Loucy (cell line): Measurements from ENCODE around the gene CX3CR1.

Experiments used
- CTCF ChIP-seq: fragments of 200-600 bp; sonication (generic); conservative IDR thresholded peaks from 2 replicates; pipeline ENCODE4 v1.5.1; 2014; ENCODE audit warnings: mild to moderate bottlenecking, antibody characterized with exemption, low read length
- EZH2phosphoT487 ChIP-seq: fragments of 200-600 bp; IDR thresholded peaks from 2 replicates; pipeline ENCODE4 v1.6.1; 2018; ENCODE audit warnings: antibody characterized with exemption, mild to moderate bottlenecking, moderate library complexity, borderline replicate concordance

DNA sequence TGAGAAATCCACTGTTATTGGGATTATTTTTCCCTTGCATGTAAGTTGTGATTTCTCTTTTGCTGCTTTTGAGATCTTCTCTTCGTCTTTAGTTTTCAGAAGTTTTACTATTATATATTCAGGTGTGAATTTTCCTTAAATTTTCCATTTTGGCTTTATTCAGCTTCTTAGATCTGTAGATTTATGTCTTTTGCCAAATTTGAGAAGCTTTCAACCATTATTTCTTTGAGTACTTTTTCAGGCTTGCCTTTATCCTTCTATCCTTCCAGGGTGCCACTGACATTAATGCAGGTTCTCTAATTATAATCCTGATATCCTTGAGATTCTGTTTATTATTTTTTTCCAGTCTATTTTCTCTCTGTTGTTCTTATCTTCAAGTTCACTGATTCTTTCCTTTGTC is 49.4 kb downstream of the CX3CR1 start:
- TF ChIP-seq CTCF: no peak
- TF ChIP-seq EZH2phosphoT487: no peak
